ENCODE measurements around the gene RXRA.

The RXRA gene

DNA sequence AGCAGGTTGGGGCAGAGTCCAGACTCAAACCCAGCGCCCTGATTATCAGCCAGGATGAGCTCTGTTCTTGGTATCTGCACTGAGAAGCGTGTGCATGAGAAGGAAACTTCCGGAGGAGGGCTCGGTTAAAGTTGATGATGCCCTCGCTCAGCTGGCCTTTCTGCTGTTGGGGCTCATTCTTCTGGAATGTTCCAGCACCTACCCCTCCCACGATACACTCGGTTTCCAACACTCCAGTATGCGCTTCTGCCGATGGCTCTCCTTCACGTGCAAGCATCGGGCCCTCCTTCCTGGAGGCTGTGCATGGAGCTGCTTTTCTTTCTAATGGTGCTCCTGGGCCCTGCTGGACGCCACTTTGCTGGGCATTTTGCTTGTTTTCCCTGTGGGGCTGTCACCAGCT lies 134.0 kb downstream of the RXRA start:
- H3K27me3 ChIP-seq (ENCODE audit: insufficient read depth, poor library complexity, severe bottlenecking), result no peaks in the 10 kb centered on the region
- TF ChIP-seq POLR2AphosphoS5 (IDR thresholded peaks at IDR 0.05; ENCODE audit: low read depth) (no peak), GABPA (IDR thresholded peaks at IDR 0.05; ENCODE audit: low read depth) (no peak)
- no peak for DNase-seq (ENCODE audit: low read depth in 1 of 2, low spot score in 1 of 2)
- H3K4me3 ChIP-seq (replicated peaks; ENCODE audit: insufficient read depth, low read length), result no peak overlapping the region
- no peak overlapping the region for H3K27ac ChIP-seq (replicated peaks)

DNA sequence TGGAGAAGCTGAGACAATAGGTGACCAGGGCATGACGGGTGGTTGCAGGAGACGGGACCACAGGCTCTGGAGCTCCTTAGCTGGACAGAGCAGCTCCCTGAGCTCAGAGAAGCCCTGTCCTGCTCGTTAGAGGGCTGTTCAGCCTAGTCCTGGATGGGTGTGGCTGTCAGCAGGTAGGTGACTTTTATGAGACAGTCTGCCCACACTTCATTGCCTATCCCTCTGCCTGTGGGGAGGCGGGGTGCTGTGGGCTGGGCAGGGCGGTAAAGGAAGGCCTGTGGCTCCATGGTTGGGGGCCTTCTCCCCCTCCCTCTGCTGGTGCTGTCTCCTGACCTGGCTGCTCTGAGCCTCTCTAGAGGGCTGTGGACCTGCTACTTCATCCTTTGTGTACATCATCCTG lies 134.6 kb downstream of the RXRA start:
- DNase-seq (ENCODE audit: low read depth in 1 of 2, low spot score in 1 of 2), result no peak
- H3K27ac ChIP-seq (replicated peaks), result no peak overlapping the region
- no peaks in the 10 kb centered on the region for H3K27me3 ChIP-seq (ENCODE audit: insufficient read depth, poor library complexity, severe bottlenecking)
- H3K4me3 ChIP-seq (replicated peaks; ENCODE audit: insufficient read depth, low read length), result no peak overlapping the region
- TF ChIP-seq, protein P1, sequence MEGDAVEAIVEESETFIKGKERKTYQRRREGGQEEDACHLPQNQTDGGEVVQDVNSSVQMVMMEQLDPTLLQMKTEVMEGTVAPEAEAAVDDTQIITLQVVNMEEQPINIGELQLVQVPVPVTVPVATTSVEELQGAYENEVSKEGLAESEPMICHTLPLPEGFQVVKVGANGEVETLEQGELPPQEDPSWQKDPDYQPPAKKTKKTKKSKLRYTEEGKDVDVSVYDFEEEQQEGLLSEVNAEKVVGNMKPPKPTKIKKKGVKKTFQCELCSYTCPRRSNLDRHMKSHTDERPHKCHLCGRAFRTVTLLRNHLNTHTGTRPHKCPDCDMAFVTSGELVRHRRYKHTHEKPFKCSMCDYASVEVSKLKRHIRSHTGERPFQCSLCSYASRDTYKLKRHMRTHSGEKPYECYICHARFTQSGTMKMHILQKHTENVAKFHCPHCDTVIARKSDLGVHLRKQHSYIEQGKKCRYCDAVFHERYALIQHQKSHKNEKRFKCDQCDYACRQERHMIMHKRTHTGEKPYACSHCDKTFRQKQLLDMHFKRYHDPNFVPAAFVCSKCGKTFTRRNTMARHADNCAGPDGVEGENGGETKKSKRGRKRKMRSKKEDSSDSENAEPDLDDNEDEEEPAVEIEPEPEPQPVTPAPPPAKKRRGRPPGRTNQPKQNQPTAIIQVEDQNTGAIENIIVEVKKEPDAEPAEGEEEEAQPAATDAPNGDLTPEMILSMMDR (IDR thresholded peaks at IDR 0.05; ENCODE audit: insufficient read depth, low read length), result no peak

- Histone ChIP-seq H3K4me3 (replicated peaks; ENCODE audit: insufficient read depth, low read length) (no peak overlapping the region), H3K27me3 (ENCODE audit: insufficient read depth, poor library complexity, severe bottlenecking) (no peaks in the 10 kb centered on the region), H3K27ac (replicated peaks) (no peak overlapping the region)
- no peak for DNase-seq (ENCODE audit: low read depth in 1 of 2, low spot score in 1 of 2)
- no peak for TF ChIP-seq GABPA (IDR thresholded peaks at IDR 0.05; ENCODE audit: low read depth)
- TF ChIP-seq, protein P2, sequence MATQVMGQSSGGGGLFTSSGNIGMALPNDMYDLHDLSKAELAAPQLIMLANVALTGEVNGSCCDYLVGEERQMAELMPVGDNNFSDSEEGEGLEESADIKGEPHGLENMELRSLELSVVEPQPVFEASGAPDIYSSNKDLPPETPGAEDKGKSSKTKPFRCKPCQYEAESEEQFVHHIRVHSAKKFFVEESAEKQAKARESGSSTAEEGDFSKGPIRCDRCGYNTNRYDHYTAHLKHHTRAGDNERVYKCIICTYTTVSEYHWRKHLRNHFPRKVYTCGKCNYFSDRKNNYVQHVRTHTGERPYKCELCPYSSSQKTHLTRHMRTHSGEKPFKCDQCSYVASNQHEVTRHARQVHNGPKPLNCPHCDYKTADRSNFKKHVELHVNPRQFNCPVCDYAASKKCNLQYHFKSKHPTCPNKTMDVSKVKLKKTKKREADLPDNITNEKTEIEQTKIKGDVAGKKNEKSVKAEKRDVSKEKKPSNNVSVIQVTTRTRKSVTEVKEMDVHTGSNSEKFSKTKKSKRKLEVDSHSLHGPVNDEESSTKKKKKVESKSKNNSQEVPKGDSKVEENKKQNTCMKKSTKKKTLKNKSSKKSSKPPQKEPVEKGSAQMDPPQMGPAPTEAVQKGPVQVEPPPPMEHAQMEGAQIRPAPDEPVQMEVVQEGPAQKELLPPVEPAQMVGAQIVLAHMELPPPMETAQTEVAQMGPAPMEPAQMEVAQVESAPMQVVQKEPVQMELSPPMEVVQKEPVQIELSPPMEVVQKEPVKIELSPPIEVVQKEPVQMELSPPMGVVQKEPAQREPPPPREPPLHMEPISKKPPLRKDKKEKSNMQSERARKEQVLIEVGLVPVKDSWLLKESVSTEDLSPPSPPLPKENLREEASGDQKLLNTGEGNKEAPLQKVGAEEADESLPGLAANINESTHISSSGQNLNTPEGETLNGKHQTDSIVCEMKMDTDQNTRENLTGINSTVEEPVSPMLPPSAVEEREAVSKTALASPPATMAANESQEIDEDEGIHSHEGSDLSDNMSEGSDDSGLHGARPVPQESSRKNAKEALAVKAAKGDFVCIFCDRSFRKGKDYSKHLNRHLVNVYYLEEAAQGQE (IDR thresholded peaks at IDR 0.05; ENCODE audit: insufficient replicate concordance, low read depth), result no peak
- TF ChIP-seq, protein P1 (IDR thresholded peaks at IDR 0.05; ENCODE audit: insufficient read depth, low read length), result no peak
- no peak for TF ChIP-seq POLR2AphosphoS5 (IDR thresholded peaks at IDR 0.05; ENCODE audit: low read depth)
- TF ChIP-seq SPI1 (IDR thresholded peaks at IDR 0.05; ENCODE audit: borderline replicate concordance, low read depth), result no peak
These were observed 135.2 kb downstream of the RXRA start for GRCh38 chr9:134461426-134461982.

- Histone ChIP-seq H3K27me3 (ENCODE audit: insufficient read depth, poor library complexity, severe bottlenecking) (no peaks in the 10 kb centered on the region), H3K4me3 (replicated peaks; ENCODE audit: insufficient read depth, low read length) (no peak overlapping the region), H3K27ac (replicated peaks) (no peak overlapping the region)
- TF ChIP-seq SPI1 (IDR thresholded peaks at IDR 0.05; ENCODE audit: borderline replicate concordance, low read depth) (no peak), POLR2AphosphoS5 (IDR thresholded peaks at IDR 0.05; ENCODE audit: low read depth) (no peak), GABPA (IDR thresholded peaks at IDR 0.05; ENCODE audit: low read depth) (no peak)
- TF ChIP-seq, protein P1 (IDR thresholded peaks at IDR 0.05; ENCODE audit: insufficient read depth, low read length), result no peak
- TF ChIP-seq, protein P2 (IDR thresholded peaks at IDR 0.05; ENCODE audit: insufficient replicate concordance, low read depth), result no peak
- no peak for DNase-seq (ENCODE audit: low read depth in 1 of 2, low spot score in 1 of 2)
These were observed 136.1 kb downstream of the RXRA start for GRCh38 chr9:134462318-134462717.
